GM10266 (cell line): Measurements from ENCODE around the gene CTDP1.

ENCODE experiments used
- DNase-seq: peaks from one replicate; pipeline ENCODE4 v3.0.0; 2012; ENCODE audit errors: extremely low spot score
- CTCF ChIP-seq: IDR thresholded peaks from 2 replicates; pipeline ENCODE4 v1.5.1; 2012; ENCODE audit warnings: mild to moderate bottlenecking, low read depth; ENCODE audit not compliant: control insufficient read depth, insufficient read depth; ENCODE audit errors: missing control alignments

CTDP1 gene

GRCh38 chr18:79706006-79706405, 26.4 kb downstream of the CTDP1 start:
- no peak for TF ChIP-seq CTCF
- no peak for DNase-seq

DNA sequence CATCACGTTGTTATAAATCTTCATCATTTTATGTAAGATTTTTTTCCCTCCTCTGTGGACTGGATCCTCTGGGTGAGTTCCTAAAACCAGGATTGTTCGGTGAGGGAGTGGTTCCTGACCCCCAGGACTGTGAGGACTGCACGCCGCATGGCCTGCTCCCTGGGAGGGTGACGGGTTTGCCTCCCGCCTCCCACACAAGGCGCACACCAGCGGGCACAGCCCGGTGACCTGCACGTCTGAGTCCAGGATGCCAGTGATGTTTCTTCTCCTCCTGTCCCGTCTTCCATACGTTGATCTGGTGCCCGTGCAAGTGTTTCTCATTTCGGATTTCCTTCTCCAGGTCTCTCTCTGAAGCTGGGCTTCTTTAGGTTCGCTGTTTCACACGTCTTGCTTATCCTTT, 27.1 kb downstream of the CTDP1 start:
- no peak for DNase-seq
- TF ChIP-seq CTCF = no peak

- DNase-seq = no peak
- TF ChIP-seq CTCF = no peak
Observed at GRCh38 chr18:79707239-79707638, 27.6 kb downstream of the CTDP1 start.

GRCh38 chr18:79707671-79708070, 28.1 kb downstream of the CTDP1 start:
- no peak for TF ChIP-seq CTCF
- DNase-seq = no peak

GRCh38 chr18:79708412-79708811, 28.8 kb downstream of the CTDP1 start:
- DNase-seq = no peak
- TF ChIP-seq CTCF = no peak

GRCh38 chr18:79712206-79712857, 32.7 kb downstream of the CTDP1 start:
- no peak for DNase-seq
- no peak for TF ChIP-seq CTCF

DNA sequence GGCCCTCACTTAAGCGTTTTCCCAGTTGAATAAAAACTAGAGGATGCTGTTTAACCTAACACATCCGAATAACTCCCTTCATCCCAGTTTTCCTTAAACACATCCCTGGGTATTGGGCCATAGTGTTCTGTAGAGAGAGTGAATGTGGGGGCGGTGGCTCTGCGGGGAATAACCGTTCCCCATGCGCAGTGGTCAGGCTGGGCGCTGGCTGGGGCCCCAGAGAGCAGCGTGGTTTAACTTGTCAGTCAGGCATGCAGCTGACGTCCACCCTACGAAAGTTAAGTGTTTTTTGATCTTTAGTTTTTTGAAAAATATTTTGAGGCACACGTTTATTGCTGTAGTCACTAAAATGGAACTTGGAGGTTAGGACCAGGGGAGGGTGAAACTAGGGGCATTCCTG, 33.7 kb downstream of the CTDP1 start:
- no peak for DNase-seq
- TF ChIP-seq CTCF = no peak
